Ramos (cell line): ENCODE data around the gene PIEZO1.

Experiments
- in situ Hi-C: fragments of 300-500 bp; cut with MboI; formaldehyde crosslinking; loops from one replicate; pipeline ENCODE4 v1.14.3; 2022; ENCODE audit warnings: low sequenced_read_pairs; ENCODE audit not compliant: unreplicated experiment

The PIEZO1 gene

DNA sequence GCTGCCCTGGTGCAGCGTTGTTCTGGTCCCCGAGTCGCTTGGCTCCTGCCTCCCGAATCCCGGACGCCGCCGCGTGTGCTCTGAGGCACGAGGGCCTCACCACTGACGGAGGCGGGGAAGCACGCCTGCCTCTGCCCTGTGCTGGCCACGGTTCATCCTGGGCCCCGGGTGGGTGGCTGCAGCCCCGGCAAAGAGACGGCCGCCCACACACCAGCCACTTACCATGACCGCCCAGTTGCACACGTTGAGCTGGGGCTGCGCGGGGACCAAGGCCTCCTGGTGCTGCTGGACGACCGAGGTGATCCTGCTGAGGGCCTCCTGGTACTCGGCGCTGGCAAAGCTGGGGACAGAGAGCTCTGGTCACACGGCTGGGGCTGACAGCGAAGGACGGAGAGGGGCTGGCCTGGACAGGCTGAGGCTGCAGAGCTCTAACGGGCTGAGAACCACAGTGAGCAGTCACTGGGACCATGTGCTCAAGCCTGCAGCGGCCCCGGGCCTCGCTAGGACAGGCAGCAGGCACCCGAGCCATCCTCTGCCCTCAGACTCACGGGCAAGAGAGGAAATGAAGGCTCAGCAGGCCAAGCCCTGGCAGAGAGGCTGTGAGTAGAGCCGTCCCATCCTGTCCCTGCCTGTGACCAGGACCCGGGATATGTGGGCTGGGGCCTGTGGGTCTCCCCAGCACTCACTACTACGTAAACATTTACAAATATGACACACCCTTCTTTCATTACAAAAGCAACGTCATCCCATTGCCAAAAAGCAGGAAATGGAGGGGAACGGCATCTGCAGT, 33.0 kb upstream of the PIEZO1 start:
- in situ Hi-C loops, result loop anchor here (5.0 kb wide), 1 partner anchor 349 kb away; no protein-coding TSS in a partner anchor

DNA sequence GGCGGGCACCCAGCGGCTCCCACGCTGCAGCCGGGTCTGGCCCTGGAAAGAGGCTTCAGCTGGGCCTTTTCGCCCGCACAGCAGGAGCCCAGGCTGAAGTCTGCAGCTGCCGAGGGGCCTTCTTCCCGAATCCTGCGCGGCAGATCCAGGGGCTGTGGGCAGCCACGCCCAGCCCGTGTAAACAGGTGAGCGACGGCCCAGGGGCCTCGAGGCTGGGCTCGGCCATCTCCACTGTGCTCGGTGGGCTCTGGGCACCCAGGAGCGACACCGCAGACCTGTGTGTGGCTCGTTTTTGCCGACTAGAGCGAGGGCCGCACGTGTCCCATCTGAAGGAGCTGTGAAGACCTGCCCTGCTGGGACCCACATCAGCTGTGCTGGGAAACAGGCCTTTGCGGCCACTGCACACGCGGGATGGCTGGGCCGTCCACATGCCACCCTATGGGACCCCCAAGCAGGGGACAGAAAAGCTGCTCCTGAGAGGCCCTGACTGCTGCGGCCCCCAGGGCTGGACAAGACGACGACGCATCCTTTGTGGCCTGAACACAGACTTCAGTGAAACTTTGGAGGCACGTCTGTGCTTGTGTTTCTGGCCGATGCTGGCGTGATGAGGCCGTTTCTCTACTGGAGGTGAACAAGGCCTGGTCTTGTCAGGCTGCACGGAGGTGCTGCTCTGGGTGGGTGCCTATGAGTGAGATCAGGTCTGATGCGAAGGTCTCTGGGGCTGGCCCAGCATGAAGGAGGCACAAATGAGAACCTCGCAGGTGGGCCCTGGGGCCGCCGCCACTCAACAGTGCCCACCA, 31.9 kb upstream of the PIEZO1 start:
- in situ Hi-C loops, result loop anchor here (5.0 kb wide), 1 partner anchor 350 kb away; no protein-coding TSS in a partner anchor

GRCh38 chr16:88815901-88816589, 31.0 kb upstream of the PIEZO1 start:
- in situ Hi-C loops, result loop anchor here (5.0 kb wide), 1 partner anchor 351 kb away; no protein-coding TSS in a partner anchor

GRCh38 chr16:88815227-88815626, 30.2 kb upstream of the PIEZO1 start:
- in situ Hi-C loops, result loop anchor here (5.0 kb wide), 1 partner anchor 352 kb away; no protein-coding TSS in a partner anchor

DNA sequence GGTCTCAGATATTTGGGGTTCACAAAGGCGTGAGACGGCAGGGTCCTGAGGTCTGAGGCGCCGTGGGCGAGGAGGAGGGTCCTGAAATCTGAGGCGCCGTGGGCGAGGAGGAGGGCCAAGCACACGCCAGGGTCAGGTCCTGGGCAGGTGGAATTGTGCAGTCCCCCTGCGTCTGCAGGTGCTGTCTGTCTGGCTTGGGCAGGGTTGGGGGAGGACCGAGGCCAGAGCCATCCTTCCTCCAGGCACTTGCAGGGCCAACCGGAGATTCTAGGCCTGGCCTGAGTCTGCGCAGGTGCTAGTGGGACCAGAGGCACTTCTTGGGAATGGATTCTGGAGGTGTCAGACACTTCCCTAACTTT, 29.1 kb upstream of the PIEZO1 start:
- in situ Hi-C loops, result loop anchor here (5.0 kb wide), 1 partner anchor 403 kb away; the partner anchor contains the start of gene ZNF778

GRCh38 chr16:88813269-88814143, 28.5 kb upstream of the PIEZO1 start:
- in situ Hi-C loops, result loop anchor here (5.0 kb wide), 1 partner anchor 404 kb away; the partner anchor contains the start of gene ZNF778

GRCh38 chr16:88812513-88813268, 27.7 kb upstream of the PIEZO1 start:
- in situ Hi-C loops, result loop anchor here (5.0 kb wide), 1 partner anchor 405 kb away; the partner anchor contains the start of gene ZNF778

GRCh38 chr16:88811769-88812512, 26.9 kb upstream of the PIEZO1 start, which contains the start of gene APRT:
APRT (minus strand) TSS chr16:88811928; CDS start chr16:88811899, 29 bp downstream.
- in situ Hi-C loops, result loop anchor here (5.0 kb wide), 1 partner anchor 405 kb away; the partner anchor contains the start of gene ZNF778

- in situ Hi-C loops, result loop anchor here (5.0 kb wide), 1 partner anchor 406 kb away; the partner anchor contains the start of gene ZNF778
Observed at GRCh38 chr16:88810912-88811768, 26.1 kb upstream of the PIEZO1 start.

GRCh38 chr16:88810166-88810911, 25.3 kb upstream of the PIEZO1 start:
- in situ Hi-C loops, result loop anchor here (5.0 kb wide), 1 partner anchor 407 kb away; the partner anchor contains the start of gene ZNF778

DNA sequence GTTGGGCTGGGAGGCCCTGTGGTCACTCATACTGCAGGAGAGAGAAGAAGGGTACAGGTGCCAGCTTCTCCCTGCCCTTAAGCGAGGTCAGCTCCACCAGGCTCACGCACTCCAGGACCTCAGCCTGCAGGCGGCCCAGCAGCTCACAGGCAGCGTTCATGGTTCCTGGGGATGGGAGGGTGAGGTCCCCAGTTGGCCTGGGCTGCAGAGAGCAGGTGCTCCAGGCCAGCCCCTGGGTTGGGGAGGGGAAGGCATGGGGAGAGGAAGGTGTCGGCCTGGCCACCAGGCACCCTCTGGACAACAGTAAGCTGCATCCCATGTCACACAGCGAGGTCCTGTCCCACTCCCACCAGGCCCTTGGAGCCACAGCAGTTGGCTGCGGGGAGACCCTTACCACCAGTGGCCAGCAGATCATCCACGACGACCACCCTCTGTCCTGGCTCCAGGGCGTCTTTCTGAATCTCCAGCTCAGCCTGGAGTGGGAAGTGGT, 24.7 kb upstream of the PIEZO1 start:
- in situ Hi-C loops, result loop anchor here (5.0 kb wide), 1 partner anchor 408 kb away; the partner anchor contains the start of gene ZNF778

GRCh38 chr16:88809068-88809675, 24.2 kb upstream of the PIEZO1 start:
- in situ Hi-C loops, result no loop called here

DNA sequence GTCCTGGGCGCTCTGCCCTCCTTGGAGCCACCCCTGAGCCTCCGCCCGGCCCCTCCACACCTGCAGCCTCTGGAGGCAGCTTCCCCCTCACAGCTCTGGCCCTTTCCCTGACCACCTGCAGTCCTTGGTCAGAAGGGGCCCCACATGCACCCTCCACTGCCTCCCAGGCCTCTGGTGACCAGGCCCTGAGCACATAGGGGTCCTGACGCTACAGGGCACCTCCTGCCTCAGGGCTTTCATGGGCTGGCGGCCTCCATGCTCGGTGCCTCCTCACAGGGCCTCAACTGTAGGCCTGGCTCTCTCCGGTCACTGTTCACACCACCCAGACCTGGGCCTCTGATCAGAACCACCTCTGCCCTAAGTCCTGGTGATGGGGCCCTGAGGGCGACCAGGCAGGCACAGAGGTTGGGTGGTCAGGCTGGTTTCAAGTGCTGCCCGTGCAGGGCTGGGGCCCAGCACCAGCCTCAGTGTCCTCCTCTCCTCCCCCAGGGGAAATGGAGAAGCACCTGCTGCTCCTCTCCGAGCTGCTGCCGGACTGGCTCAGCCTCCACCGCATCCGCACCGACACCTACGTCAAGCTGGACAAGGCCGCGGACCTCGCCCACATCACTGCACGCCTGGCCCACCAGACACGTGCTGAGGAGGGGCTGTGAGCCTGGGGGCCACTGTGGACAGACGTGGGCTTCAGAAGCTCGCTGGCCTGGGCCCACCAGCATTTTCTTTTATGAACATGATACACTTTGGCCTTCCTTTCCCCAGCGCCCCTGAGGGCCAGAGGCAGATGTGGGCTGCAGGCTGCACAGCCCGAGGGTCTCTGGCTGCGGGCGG, 22.8 kb upstream of the PIEZO1 start:
- in situ Hi-C loops, result no loop called here

DNA sequence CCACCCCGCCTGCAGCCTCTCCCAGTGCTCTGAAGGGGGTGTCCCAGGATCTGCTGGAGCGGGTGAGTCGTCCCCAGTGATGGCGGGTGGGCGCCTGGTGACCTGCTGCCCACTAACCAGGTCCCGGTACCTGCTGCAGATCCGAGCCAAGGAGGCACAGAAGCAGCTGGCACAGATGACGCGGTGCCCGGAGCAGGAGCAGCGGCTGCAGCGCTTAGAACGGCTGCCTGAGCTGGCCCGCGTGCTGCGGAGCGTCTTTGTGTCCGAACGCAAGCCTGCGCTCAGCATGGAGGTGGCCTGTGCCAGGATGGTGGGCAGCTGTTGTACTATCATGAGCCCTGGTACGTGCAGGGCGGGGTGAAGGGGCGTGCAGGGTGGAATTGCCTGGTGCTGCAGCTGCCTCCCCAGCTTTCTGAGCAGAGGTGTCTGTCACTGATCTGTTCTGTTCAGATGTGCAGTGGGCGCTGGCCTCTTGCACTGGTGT, 22.2 kb upstream of the PIEZO1 start:
- in situ Hi-C loops, result no loop called here
